ENCODE measurements around the gene NUDT4. TPM values are rescaled to one million over a fixed set of nuclear protein-coding genes. Genes with fewer than 3 reads are reported as not detected.

The NUDT4 gene
- total RNA-seq, 1 donor from 2014 or later, result 91.7 TPM

- DNase-seq (ENCODE audit: low spot score), result no peak
- Mint-ChIP-seq H3K27ac (ENCODE audit: unreplicated experiment) (no peak overlapping the region), H3K9me3 (ENCODE audit: unreplicated experiment) (no peaks in the 10 kb centered on the region), H3K36me3 (ENCODE audit: low read depth, unreplicated experiment) (peaks cover 10% of the 10 kb centered on the region), H3K4me1 (ENCODE audit: unreplicated experiment) (peaks cover 28% of the 10 kb centered on the region), H3K27me3 (ENCODE audit: unreplicated experiment) (peaks cover 12% of the 10 kb centered on the region), H3K4me3 (ENCODE audit: unreplicated experiment) (no peak overlapping the region)
- TF ChIP-seq CTCF (IDR thresholded peaks at IDR 0.05; ENCODE audit: unreplicated experiment), result no peak
These were observed 65.9 kb downstream of the NUDT4 start for GRCh38 chr12:93443576-93443975.

GRCh38 chr12:93447555-93448290 lies 70.0 kb downstream of the NUDT4 start:
- Mint-ChIP-seq H3K4me3 (ENCODE audit: unreplicated experiment) (no peak overlapping the region), H3K27me3 (ENCODE audit: unreplicated experiment) (peaks cover 5% of the 10 kb centered on the region), H3K36me3 (ENCODE audit: low read depth, unreplicated experiment) (no peaks in the 10 kb centered on the region), H3K27ac (ENCODE audit: unreplicated experiment) (no peak overlapping the region), H3K9me3 (ENCODE audit: unreplicated experiment) (no peaks in the 10 kb centered on the region), H3K4me1 (ENCODE audit: unreplicated experiment) (peaks cover 2% of the 10 kb centered on the region)
- DNase-seq (ENCODE audit: low spot score), result no peak
- TF ChIP-seq CTCF (IDR thresholded peaks at IDR 0.05; ENCODE audit: unreplicated experiment), result no peak

GRCh38 chr12:93448796-93449195 lies 71.1 kb downstream of the NUDT4 start:
- H3K4me3 Mint-ChIP-seq (ENCODE audit: unreplicated experiment), result no peak overlapping the region
- peaks cover 3% of the 10 kb centered on the region for H3K27me3 Mint-ChIP-seq (ENCODE audit: unreplicated experiment)
- no peak overlapping the region for H3K27ac Mint-ChIP-seq (ENCODE audit: unreplicated experiment)
- TF ChIP-seq CTCF (IDR thresholded peaks at IDR 0.05; ENCODE audit: unreplicated experiment), result no peak
- H3K9me3 Mint-ChIP-seq (ENCODE audit: unreplicated experiment), result no peaks in the 10 kb centered on the region
- H3K36me3 Mint-ChIP-seq (ENCODE audit: low read depth, unreplicated experiment), result no peaks in the 10 kb centered on the region
- DNase-seq (ENCODE audit: low spot score), result no peak
- no peaks in the 10 kb centered on the region for H3K4me1 Mint-ChIP-seq (ENCODE audit: unreplicated experiment)

DNA sequence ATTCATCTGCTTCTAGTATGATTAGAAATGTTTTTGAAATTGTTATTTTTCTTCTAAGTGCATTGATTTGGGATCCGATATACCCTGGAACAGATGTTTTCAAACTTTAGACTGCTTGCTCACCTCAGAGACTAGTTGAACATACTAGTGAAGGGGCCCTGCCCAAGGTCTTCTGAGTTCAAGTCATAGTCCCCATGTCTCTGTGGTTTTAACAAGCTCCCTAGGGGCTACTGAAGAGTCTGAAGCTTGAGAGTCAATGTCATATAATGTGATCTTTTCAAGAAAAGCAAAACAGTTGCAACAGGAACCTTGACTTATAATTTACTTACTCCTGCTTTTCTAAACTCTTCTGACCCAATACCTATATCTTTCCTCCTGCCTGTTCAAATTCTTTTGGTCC lies 71.6 kb downstream of the NUDT4 start:
- Mint-ChIP-seq H3K27ac (ENCODE audit: unreplicated experiment) (no peak overlapping the region), H3K4me3 (ENCODE audit: unreplicated experiment) (no peak overlapping the region), H3K9me3 (ENCODE audit: unreplicated experiment) (no peaks in the 10 kb centered on the region), H3K27me3 (ENCODE audit: unreplicated experiment) (peaks cover 3% of the 10 kb centered on the region), H3K36me3 (ENCODE audit: low read depth, unreplicated experiment) (no peaks in the 10 kb centered on the region), H3K4me1 (ENCODE audit: unreplicated experiment) (no peaks in the 10 kb centered on the region)
- TF ChIP-seq CTCF (IDR thresholded peaks at IDR 0.05; ENCODE audit: unreplicated experiment), result no peak
- no peak for DNase-seq (ENCODE audit: low spot score)

- no peaks in the 10 kb centered on the region for H3K9me3 Mint-ChIP-seq (ENCODE audit: unreplicated experiment)
- TF ChIP-seq CTCF (IDR thresholded peaks at IDR 0.05; ENCODE audit: unreplicated experiment), result no peak
- H3K4me1 Mint-ChIP-seq (ENCODE audit: unreplicated experiment), result no peaks in the 10 kb centered on the region
- peaks cover 5% of the 10 kb centered on the region for H3K27me3 Mint-ChIP-seq (ENCODE audit: unreplicated experiment)
- H3K27ac Mint-ChIP-seq (ENCODE audit: unreplicated experiment), result no peak overlapping the region
- no peak overlapping the region for H3K4me3 Mint-ChIP-seq (ENCODE audit: unreplicated experiment)
- H3K36me3 Mint-ChIP-seq (ENCODE audit: low read depth, unreplicated experiment), result no peaks in the 10 kb centered on the region
- DNase-seq (ENCODE audit: low spot score), result no peak
These were observed 73.9 kb downstream of the NUDT4 start for GRCh38 chr12:93451423-93452158.
